GM23248 (cell line): Measurements from ENCODE around the gene RCVRN. TPM values are rescaled to one million over a fixed set of nuclear protein-coding genes. Genes with fewer than 3 reads are reported as not detected.

Experiments used
- DNase-seq: peaks from one replicate; pipeline ENCODE4 v3.0.0-alpha.2; 2015
- H2AFZ ChIP-seq: fragments of 200-600 bp; sonication (generic); 2 replicates; pipeline ENCODE4 v1.6.1; 2016; ENCODE audit warnings: antibody characterized with exemption
- H3F3A ChIP-seq: fragments of 200-600 bp; sonication (generic); 2 replicates; pipeline ENCODE4 v1.6.1; 2016; ENCODE audit warnings: mild to moderate bottlenecking, antibody characterized with exemption, mixed run types; ENCODE audit not compliant: insufficient read depth
- H3K27ac ChIP-seq: fragments of 200-600 bp; sonication (generic); 2 replicates; pipeline ENCODE4 v1.5.1; 2016; ENCODE audit warnings: mild to moderate bottlenecking
- H3K27me3 ChIP-seq: fragments of 200-600 bp; sonication (generic); replicated peaks from 2 replicates; pipeline ENCODE4 v1.6.1; 2016; ENCODE audit warnings: mild to moderate bottlenecking; ENCODE audit not compliant: insufficient read depth
- H3K36me3 ChIP-seq: fragments of 200-600 bp; sonication (generic); 2 replicates; pipeline ENCODE4 v1.6.1; 2016; ENCODE audit warnings: low read depth, mild to moderate bottlenecking
- H3K4me1 ChIP-seq: fragments of 200-600 bp; sonication (generic); 2 replicates; pipeline ENCODE4 v1.6.1; 2016; ENCODE audit warnings: mild to moderate bottlenecking; ENCODE audit not compliant: insufficient read depth
- H3K4me2 ChIP-seq: fragments of 200-600 bp; sonication (generic); one replicate; pipeline ENCODE4 v1.6.1; 2016; ENCODE audit warnings: mild to moderate bottlenecking; ENCODE audit not compliant: unreplicated experiment
- H3K4me3 ChIP-seq: fragments of 200-600 bp; sonication (generic); 2 replicates; pipeline ENCODE4 v1.5.1; 2016; ENCODE audit warnings: mild to moderate bottlenecking
- H3K79me2 ChIP-seq: fragments of 200-600 bp; sonication (generic); 2 replicates; pipeline ENCODE4 v1.6.1; 2016; ENCODE audit warnings: mild to moderate bottlenecking; ENCODE audit not compliant: insufficient read depth
- H3K9ac ChIP-seq: fragments of 200-600 bp; sonication (generic); 2 replicates; pipeline ENCODE4 v1.6.1; 2016; ENCODE audit warnings: mild to moderate bottlenecking
- H3K9me2 ChIP-seq: fragments of 200-600 bp; sonication (generic); 2 replicates; pipeline ENCODE4 v1.6.1; 2016; ENCODE audit warnings: mixed run types, mild to moderate bottlenecking, moderate library complexity; ENCODE audit not compliant: insufficient read depth
- H3K9me3 ChIP-seq: fragments of 200-600 bp; sonication (generic); one replicate; pipeline ENCODE4 v1.6.1; 2017; ENCODE audit warnings: low read depth
- H4K20me1 ChIP-seq: fragments of 200-600 bp; sonication (generic); 2 replicates; pipeline ENCODE4 v1.6.0; 2016; ENCODE audit not compliant: insufficient read depth
- EZH2 ChIP-seq: fragments of 200-600 bp; sonication (generic); IDR thresholded peaks from 2 replicates; pipeline ENCODE4 v1.6.1; 2018; ENCODE audit warnings: antibody characterized with exemption, mild to moderate bottlenecking; ENCODE audit not compliant: insufficient read depth, poor library complexity, severe bottlenecking
- EZH2phosphoT487 ChIP-seq: fragments of 200-600 bp; sonication (generic); IDR thresholded peaks from 2 replicates; pipeline ENCODE4 v1.6.1; 2018; ENCODE audit warnings: antibody characterized with exemption, moderate library complexity, mild to moderate bottlenecking, low read depth; ENCODE audit not compliant: insufficient read depth
- WGBS, 2 experiments: methylation state at CpG; one replicate each; pipeline ENCODE4 v1.1.6; 2015 to 2017; ENCODE audit warnings: low lambda C conversion rate in 2 of 2, low coverage in 1 of 2; ENCODE audit errors: missing lambda C conversion rate in 2 of 2; 5-methylcytosine and 5-hydroxymethylcytosine counted together
- in situ Hi-C: fragments of 300-500 bp; cut with MboI; formaldehyde crosslinking; loops from 2 replicates; pipeline ENCODE4 v1.15.0; 2020
- polyA plus RNA-seq: library from polyadenylated mRNA; unstranded; fragments of >200 nt; fragmentation: Nextera tagmentation; extraction: Ambion mirVana; gene quantifications from 2 replicates; pipeline ENCODE4 v1.2.1, GENCODE V29; 2016
- total RNA-seq: library from RNA; depleted of rRNA; stranded (reverse); fragments of >200 nt; shearing (Covaris generic); gene quantifications from 2 replicates; pipeline ENCODE4 v1.2.3, GENCODE V29; 2014

RCVRN gene
- total and polyA plus RNA-seq, 2 experiments from 2014 or later: not detected

DNA sequence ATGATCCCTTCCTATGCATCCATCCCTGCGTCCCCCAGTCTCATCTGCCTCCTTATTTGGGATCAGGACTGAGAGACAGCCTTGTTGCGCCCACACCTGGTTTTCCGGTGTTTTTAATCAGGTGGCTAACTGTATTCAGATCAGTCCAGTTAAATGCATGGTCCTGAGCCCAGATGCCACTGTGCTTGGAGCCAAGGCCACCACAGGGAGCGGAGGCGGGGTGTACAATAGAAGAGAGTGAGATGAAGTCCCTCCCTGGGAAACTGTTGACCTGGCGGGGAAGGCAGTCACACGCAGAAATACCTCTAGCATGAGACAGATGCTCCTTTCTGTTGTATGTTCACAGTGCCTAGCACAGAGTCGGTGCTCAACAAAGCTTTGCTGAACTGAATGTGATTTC, 6.3 kb downstream of the RCVRN start:
- in situ Hi-C loops: no loop called here
- H3F3A ChIP-seq: peaks cover 17% of the 10 kb centered on the region
- no peaks in the 10 kb centered on the region for H4K20me1 ChIP-seq
- no peak overlapping the region for H3K4me3 ChIP-seq
- WGBS, 2 experiments: 99 to 100% methylated on average over 8 of the region's 8 CpGs
- H3K27me3 ChIP-seq: no peaks in the 10 kb centered on the region
- no peak overlapping the region for H3K9ac ChIP-seq
- DNase-seq: no peak
- H2AFZ ChIP-seq: no peak overlapping the region
- no peaks in the 10 kb centered on the region for H3K79me2 ChIP-seq
- no peak for TF ChIP-seq EZH2
- TF ChIP-seq EZH2phosphoT487: no peak
- no peaks in the 10 kb centered on the region for H3K9me2 ChIP-seq
- H3K4me2 ChIP-seq: no peak overlapping the region
- no peaks in the 10 kb centered on the region for H3K9me3 ChIP-seq
- peaks cover 23% of the 10 kb centered on the region for H3K4me1 ChIP-seq
- no peaks in the 10 kb centered on the region for H3K36me3 ChIP-seq
- H3K27ac ChIP-seq: no peak overlapping the region

DNA sequence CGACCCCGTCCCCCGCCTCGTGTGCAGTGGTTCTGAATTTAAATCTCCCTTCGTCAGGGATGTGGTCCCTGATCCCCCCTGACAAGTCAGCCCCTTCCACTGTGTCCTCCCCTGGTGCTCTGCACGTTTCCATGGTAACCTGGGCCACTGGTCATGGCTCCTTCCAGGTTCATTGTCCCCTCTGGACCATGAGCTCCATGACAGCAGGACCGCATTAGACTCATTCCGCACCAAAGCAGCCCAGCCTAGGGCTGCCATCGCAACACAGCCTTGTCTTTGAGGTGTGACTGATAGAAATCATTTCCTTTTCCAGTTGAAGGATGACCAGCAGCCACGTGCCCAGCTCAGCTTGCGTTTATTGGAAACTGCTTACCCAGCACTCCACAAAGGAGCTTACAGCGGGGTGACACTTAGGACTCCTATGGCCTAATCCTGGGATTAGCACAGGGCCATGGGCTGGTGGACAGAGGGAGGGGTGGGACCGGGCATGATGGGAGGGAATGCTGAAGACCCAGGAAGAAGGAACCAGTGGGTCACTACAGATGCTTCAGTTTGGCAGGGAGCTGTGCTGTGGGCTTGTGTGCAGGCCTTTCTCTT, 7.6 kb downstream of the RCVRN start:
- no peaks in the 10 kb centered on the region for H3K9me2 ChIP-seq
- H3K27ac ChIP-seq: no peak overlapping the region
- WGBS, 2 experiments: 81 to 88% methylated on average over 8 to 13 of the region's 13 CpGs
- no peaks in the 10 kb centered on the region for H3K9me3 ChIP-seq
- no peak overlapping the region for H3K4me2 ChIP-seq
- H3K9ac ChIP-seq: no peak overlapping the region
- no peaks in the 10 kb centered on the region for H3K27me3 ChIP-seq
- H2AFZ ChIP-seq: no peak overlapping the region
- H3F3A ChIP-seq: peaks cover 22% of the 10 kb centered on the region
- in situ Hi-C loops: no loop called here
- peaks cover 28% of the 10 kb centered on the region for H3K4me1 ChIP-seq
- H4K20me1 ChIP-seq: no peaks in the 10 kb centered on the region
- H3K79me2 ChIP-seq: no peaks in the 10 kb centered on the region
- H3K36me3 ChIP-seq: no peaks in the 10 kb centered on the region
- DNase-seq: no peak
- TF ChIP-seq EZH2 (no peak), EZH2phosphoT487 (no peak)
- H3K4me3 ChIP-seq: no peak overlapping the region

DNA sequence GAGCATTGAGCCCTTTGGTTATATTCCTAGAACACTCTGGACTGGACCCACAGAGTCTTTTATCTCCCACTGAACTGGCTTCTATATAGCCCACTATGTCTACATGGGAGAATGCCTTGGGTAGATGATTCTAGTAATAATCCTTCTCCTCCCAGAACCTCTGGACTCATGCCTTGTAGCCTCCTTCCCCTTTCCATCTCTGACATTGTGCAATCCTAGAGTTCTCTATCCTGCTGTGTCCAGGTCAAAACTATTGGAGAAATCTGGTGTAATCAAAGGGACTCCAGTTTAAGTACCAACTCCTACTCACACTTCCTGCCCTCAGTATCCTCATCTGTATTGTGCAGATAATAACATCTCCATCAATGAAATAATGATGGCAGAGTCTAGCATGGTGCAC, 9.1 kb downstream of the RCVRN start:
- no peak overlapping the region for H3K27ac ChIP-seq
- H3K9me2 ChIP-seq: no peaks in the 10 kb centered on the region
- H2AFZ ChIP-seq: no peak overlapping the region
- H3K79me2 ChIP-seq: no peaks in the 10 kb centered on the region
- H3K4me3 ChIP-seq: no peak overlapping the region
- in situ Hi-C loops: no loop called here
- no peaks in the 10 kb centered on the region for H4K20me1 ChIP-seq
- no peak overlapping the region for H3K4me2 ChIP-seq
- no peak for TF ChIP-seq EZH2
- H3K36me3 ChIP-seq: no peaks in the 10 kb centered on the region
- no peak for DNase-seq
- peaks cover 16% of the 10 kb centered on the region for H3F3A ChIP-seq
- no peaks in the 10 kb centered on the region; the same call in 1 of the 2 replicates for H3K27me3 ChIP-seq
- H3K9ac ChIP-seq: no peak overlapping the region
- H3K4me1 ChIP-seq: peaks cover 22% of the 10 kb centered on the region
- H3K9me3 ChIP-seq: no peaks in the 10 kb centered on the region

DNA sequence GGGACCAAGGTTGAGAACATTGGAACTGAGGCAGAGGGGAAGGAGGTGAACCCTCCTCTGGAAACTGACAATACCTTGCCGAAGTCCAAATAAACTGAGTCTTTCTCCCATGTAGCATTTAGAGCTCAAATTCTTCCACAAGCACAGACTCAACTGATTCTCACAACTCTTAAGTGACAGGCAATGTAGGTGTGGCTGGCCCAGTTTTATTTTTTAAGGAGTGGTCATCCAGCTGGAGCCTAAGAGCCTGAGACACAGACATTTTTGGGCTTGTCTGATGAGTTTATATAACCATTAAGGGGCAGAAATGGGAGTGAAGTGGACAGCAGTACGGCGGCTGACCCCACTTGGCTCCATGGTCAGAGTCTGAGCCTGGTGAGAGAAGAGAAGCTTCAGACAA, 10.8 kb downstream of the RCVRN start:
- H3K4me1 ChIP-seq: peaks cover 9% of the 10 kb centered on the region
- H3K9ac ChIP-seq: no peak overlapping the region
- H3K4me3 ChIP-seq: no peak overlapping the region
- no peaks in the 10 kb centered on the region for H3K36me3 ChIP-seq
- no peak overlapping the region for H3K27ac ChIP-seq
- no peak overlapping the region for H2AFZ ChIP-seq
- 85 to 92% methylated on average over 3 of the region's 3 CpGs for WGBS, 2 experiments
- in situ Hi-C loops: no loop called here
- H3K79me2 ChIP-seq: no peaks in the 10 kb centered on the region
- H3K27me3 ChIP-seq: no peaks in the 10 kb centered on the region; the same call in 1 of the 2 replicates
- H3K9me2 ChIP-seq: no peaks in the 10 kb centered on the region
- H3F3A ChIP-seq: peaks cover 10% of the 10 kb centered on the region; the same call in 1 of the 2 replicates
- no peaks in the 10 kb centered on the region for H4K20me1 ChIP-seq
- H3K4me2 ChIP-seq: no peak overlapping the region
- no peak for TF ChIP-seq EZH2phosphoT487
- no peak for TF ChIP-seq EZH2
- no peak for DNase-seq
- no peaks in the 10 kb centered on the region for H3K9me3 ChIP-seq

DNA sequence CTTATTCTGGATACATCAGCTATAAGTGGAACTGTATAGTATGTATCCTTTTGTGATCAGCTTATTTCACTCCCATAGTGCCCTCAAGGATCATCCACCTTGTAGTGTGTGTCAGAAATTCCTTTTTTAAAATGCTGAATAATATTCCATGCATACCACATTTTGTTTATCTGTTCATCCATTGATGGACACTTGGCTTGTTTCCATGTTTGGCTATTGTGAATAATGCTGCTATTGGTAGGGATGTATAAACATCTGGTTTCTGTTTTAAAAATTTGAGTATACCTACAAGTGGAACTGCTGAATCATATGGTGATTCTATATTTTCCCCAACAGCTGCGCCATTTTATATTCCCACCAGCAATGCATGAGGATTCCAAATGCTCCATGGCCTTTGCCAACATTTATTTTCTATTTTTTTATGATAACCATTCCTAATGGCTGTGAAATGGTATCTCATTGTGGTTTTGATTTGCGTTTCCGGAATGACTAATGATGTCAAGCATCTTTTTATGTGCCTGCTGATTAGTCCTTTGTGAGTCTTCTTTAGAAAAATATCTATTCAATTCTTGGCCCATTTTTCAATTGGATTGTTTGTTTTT, 11.6 kb downstream of the RCVRN start:
- Histone ChIP-seq H3K4me3 (no peak overlapping the region), H3K79me2 (no peaks in the 10 kb centered on the region), H4K20me1 (no peaks in the 10 kb centered on the region), H3K9me2 (no peaks in the 10 kb centered on the region), H3K36me3 (no peaks in the 10 kb centered on the region), H3F3A (peaks cover 10% of the 10 kb centered on the region; the same call in 1 of the 2 replicates), H3K4me2 (no peak overlapping the region), H3K9ac (no peak overlapping the region), H2AFZ (no peak overlapping the region), H3K27ac (no peak overlapping the region), H3K4me1 (peaks cover 9% of the 10 kb centered on the region), H3K9me3 (no peaks in the 10 kb centered on the region), H3K27me3 (no peaks in the 10 kb centered on the region; the same call in 1 of the 2 replicates)
- 13 to 21% methylated on average over 3 of the region's 3 CpGs for WGBS, 2 experiments
- peak; percentile 47 for DNase-seq
- TF ChIP-seq EZH2phosphoT487 (no peak), EZH2 (no peak)
- in situ Hi-C loops: no loop called here
